ENCODE data around the gene WAC.
A peak's percentile ranks its signal among the peaks of the same experiment; 100 is the strongest.
"Not testable (repeated sequence)": the region's sequence is repeated elsewhere in the genome, so short reads cannot be mapped to it uniquely, and the experiment has no call there.

WAC gene

DNA sequence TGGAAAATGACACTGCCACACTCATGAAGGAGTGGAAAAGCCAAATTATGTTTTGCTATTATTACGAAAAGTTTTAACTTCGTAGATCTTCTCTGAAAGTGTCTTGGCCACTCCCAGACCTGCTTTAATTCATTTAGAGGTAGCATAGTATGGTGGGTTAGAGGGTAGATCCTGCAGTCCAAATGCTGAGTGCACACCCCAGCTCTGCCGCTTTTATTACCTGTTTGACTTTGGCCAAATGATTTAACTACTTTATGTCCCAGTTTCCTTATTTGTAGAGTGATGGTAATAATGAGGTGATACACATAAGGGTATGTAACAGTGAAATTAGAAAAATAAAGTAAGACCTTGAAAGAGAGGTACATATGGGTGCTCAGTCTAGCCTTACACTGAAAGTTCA, 23.6 kb upstream of the WAC start:
- no peak for DNase-seq (ENCODE audit: low read depth)
- no peak overlapping the region for H3K4me3 ChIP-seq (ENCODE audit: control insufficient read depth, low read depth, low read length)
- no peak for TF ChIP-seq CTCF (conservative IDR thresholded peaks at IDR 0.05; ENCODE audit: control insufficient read depth, insufficient read depth, low read depth, low read length)

GRCh38 chr10:28514648-28515047, 18.3 kb upstream of the WAC start:
- H3K4me3 ChIP-seq (ENCODE audit: control insufficient read depth, low read depth, low read length), result no peak overlapping the region
- no peak for TF ChIP-seq CTCF (conservative IDR thresholded peaks at IDR 0.05; ENCODE audit: control insufficient read depth, insufficient read depth, low read depth, low read length)
- no peak for DNase-seq (ENCODE audit: low read depth)

- TF ChIP-seq CTCF (conservative IDR thresholded peaks at IDR 0.05; ENCODE audit: control insufficient read depth, insufficient read depth, low read depth, low read length), result no peak
- H3K4me3 ChIP-seq (ENCODE audit: control insufficient read depth, low read depth, low read length), result no peak overlapping the region
- no peak for DNase-seq (ENCODE audit: low read depth)
These were observed 12.6 kb upstream of the WAC start for GRCh38 chr10:28520346-28520745.

DNA sequence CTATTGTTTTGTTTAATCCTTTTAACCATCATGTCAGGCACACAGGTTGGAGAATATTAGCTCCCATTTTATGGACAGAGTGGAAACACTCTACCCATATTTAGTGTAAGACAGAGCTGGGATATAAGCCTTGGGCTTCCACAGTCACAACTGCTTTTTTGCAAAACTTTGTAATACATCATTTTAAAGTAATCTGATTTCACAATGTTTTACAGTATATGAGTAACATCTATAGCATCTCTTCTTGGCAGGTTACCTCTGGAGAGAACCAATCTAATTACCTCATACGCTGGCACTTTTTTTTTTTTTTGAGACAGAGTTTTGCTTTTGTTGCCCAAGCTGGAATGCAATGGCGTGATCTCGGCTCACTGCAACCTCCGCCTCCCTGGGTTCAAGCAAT, 12.1 kb upstream of the WAC start:
- peak; percentile 75 for DNase-seq (ENCODE audit: low read depth)
- not testable (repeated sequence) for H3K4me3 ChIP-seq (ENCODE audit: control insufficient read depth, low read depth, low read length)

GRCh38 chr10:28521961-28522360, 11.0 kb upstream of the WAC start:
- not testable (repeated sequence) for H3K4me3 ChIP-seq (ENCODE audit: control insufficient read depth, low read depth, low read length); DNase-seq (ENCODE audit: low read depth)

DNA sequence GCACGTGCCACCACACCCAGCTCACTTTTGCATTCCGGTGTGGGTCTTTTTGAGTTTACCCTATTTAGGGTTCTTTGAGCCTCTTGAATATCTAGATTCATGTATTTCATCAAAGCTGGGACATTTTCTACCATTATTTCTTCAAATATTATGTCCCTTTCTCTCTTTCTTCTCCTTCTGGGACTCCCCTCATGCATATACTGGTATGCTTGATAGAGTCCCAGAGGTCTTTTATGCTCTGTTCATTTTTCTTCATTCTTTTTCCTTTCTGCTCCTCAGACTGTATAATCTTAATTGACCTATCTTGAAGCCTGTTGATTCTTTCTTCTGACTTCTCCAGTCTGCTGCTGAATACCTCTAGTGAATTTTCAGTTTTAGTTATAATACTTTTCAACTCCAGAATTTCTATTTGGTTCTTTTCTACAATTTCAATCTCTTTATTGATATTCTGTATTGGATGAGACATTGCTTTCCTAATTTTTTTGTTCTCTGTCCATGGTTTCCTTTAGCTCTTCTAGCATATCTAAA, 9.1 kb upstream of the WAC start:
- no peak for TF ChIP-seq CTCF (conservative IDR thresholded peaks at IDR 0.05; ENCODE audit: control insufficient read depth, insufficient read depth, low read depth, low read length)
- no peak for DNase-seq (ENCODE audit: low read depth)
- H3K4me3 ChIP-seq (ENCODE audit: control insufficient read depth, low read depth, low read length), result no peak overlapping the region

DNA sequence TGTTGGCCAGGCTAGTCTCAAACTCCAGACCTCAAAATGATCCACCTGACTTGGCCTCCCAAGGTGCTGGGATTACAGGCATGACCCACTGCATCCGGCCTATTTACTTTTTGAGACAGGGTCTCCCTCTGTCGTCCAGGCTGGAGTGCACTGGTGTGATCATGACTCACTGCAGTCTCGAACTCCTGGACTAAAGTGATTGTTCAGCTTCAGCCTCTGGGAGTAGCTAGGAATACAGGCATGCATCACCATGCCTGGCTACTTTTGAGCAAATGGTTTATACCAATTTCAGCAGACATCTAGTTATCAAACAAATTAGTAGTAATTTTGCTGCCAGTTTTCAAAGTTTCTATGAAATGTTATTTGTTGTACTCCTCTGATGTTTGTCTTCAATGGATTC, 2.2 kb upstream of the WAC start:
- peak; percentile 33 for DNase-seq (ENCODE audit: low read depth)
- H3K4me3 ChIP-seq (ENCODE audit: control insufficient read depth, low read depth, low read length), result no peak overlapping the region
- no peak for TF ChIP-seq CTCF (conservative IDR thresholded peaks at IDR 0.05; ENCODE audit: control insufficient read depth, insufficient read depth, low read depth, low read length)

- peak overlapping the region; percentile 91 for H3K4me3 ChIP-seq (ENCODE audit: control insufficient read depth, low read depth, low read length)
These were observed 257 bp downstream of the WAC start for GRCh38 chr10:28533186-28533564.

More at GRCh38 chr10:28533186-28533564, 257 bp downstream of the WAC start:
- no peak for TF ChIP-seq CTCF (conservative IDR thresholded peaks at IDR 0.05; ENCODE audit: control insufficient read depth, insufficient read depth, low read depth, low read length)
- no peak for DNase-seq (ENCODE audit: low read depth)

Data from fibroblast of mammary gland (primary cell).